H1 (cell line): ENCODE measurements around the gene CX3CL1. TPM values are rescaled to one million over a fixed set of nuclear protein-coding genes. Genes with fewer than 3 reads are reported as not detected.

Experiments
- CTCF ChIA-PET: fragments of 300-600 bp; sonication (Branson Sonifier 250); formaldehyde crosslinking; loops from one replicate; lab custom pipeline; 2021; ENCODE audit not compliant: partially characterized antibody; lab: Charles Lee
- POLR2A ChIA-PET: fragments of 300-600 bp; sonication (Branson Sonifier 250); formaldehyde crosslinking; loops from one replicate; lab custom pipeline; 2021; ENCODE audit warnings: inconsistent platforms; ENCODE audit not compliant: partially characterized antibody; lab: Charles Lee
- DNase-seq, 2 experiments: peaks; one replicate each; pipeline versions ENCODE4 v3.0.0 to v3.0.0-alpha.2; 2010 to 2022; ENCODE audit warnings: low spot score in 2 of 2, low read depth in 1 of 2, mixed read lengths in 1 of 2
- FAIRE-seq: peaks from 2 replicates; lab custom pipeline; 2011; peaks lifted over from hg19 to GRCh38; lab: Jason Lieb, UNC
- H2AFZ ChIP-seq: 2 replicates; pipeline ENCODE4 v1.8.1; 2012; ENCODE audit warnings: low read length, inconsistent platforms
- H2AK5ac ChIP-seq: 2 replicates; pipeline ENCODE4 v1.6.1; 2013; ENCODE audit warnings: low read depth, low read length
- H2BK120ac ChIP-seq: replicated peaks from 2 replicates; pipeline ENCODE3; 2013; ENCODE audit warnings: low read depth, low read length, inconsistent platforms
- H2BK12ac ChIP-seq: 2 replicates; pipeline ENCODE4 v1.6.1; 2013; ENCODE audit warnings: low read depth, low read length
- H2BK15ac ChIP-seq: 2 replicates; pipeline ENCODE4 v1.6.1; 2013; ENCODE audit warnings: low read length
- H2BK20ac ChIP-seq: 2 replicates; pipeline ENCODE4 v1.6.1; 2013; ENCODE audit warnings: low read length
- H2BK5ac ChIP-seq: 2 replicates; pipeline ENCODE4 v1.6.1; 2013; ENCODE audit warnings: low read depth, low read length
- H3K14ac ChIP-seq: 2 replicates; pipeline ENCODE4 v1.6.1; 2013; ENCODE audit warnings: inconsistent platforms; ENCODE audit not compliant: insufficient read length
- H3K18ac ChIP-seq: 2 replicates; pipeline ENCODE4 v1.6.1; 2013; ENCODE audit warnings: low read length; ENCODE audit errors: extremely low read depth
- H3K23ac ChIP-seq: 2 replicates; pipeline ENCODE4 v1.6.1; 2013; ENCODE audit warnings: inconsistent platforms; ENCODE audit not compliant: insufficient read length
- H3K23me2 ChIP-seq: 2 replicates; pipeline ENCODE4 v1.6.1; 2013; ENCODE audit warnings: low read depth, low read length
- H3K27ac ChIP-seq: 2 replicates; pipeline ENCODE4 v1.6.1; 2011; ENCODE audit warnings: low read depth, low read length, inconsistent platforms
- H3K27me3 ChIP-seq, 4 experiments: replicated peaks in 1 of 4; 1 replicate in 1 of 4; 2 replicates in 3 of 4; pipeline versions ENCODE4 v1.6.1 to v1.8.1; 2011 to 2013; ENCODE audit warnings: low read length in 3 of 4, mild to moderate bottlenecking in 3 of 4, inconsistent platforms in 2 of 4, mixed read lengths in 2 of 4, moderate library complexity in 1 of 4; ENCODE audit not compliant: control insufficient read depth in 3 of 4, insufficient read depth in 3 of 4; ENCODE audit errors: extremely low read depth in 1 of 4
- H3K36me3 ChIP-seq, 4 experiments: 2 replicates each; pipeline versions ENCODE4 v1.6.1 to v1.8.1; 2011 to 2013; ENCODE audit warnings: mild to moderate bottlenecking in 4 of 4, low read length in 3 of 4, moderate library complexity in 2 of 4, control low read depth in 1 of 4, inconsistent platforms in 1 of 4; ENCODE audit not compliant: insufficient read depth in 4 of 4, control insufficient read depth in 2 of 4
- H3K4ac ChIP-seq: replicated peaks from 2 replicates; pipeline ENCODE3; 2013; ENCODE audit warnings: low read length, low read depth, mixed read lengths, inconsistent platforms; ENCODE audit not compliant: insufficient read length
- H3K4me1 ChIP-seq, 4 experiments: replicated peaks in 1 of 4; 1 replicate in 1 of 4; 2 replicates in 3 of 4; pipeline versions ENCODE4 v1.6.1 to v1.8.1; 2011 to 2013; ENCODE audit warnings: low read length in 3 of 4, inconsistent platforms in 2 of 4, mixed read lengths in 1 of 4; ENCODE audit not compliant: insufficient read depth in 4 of 4, control insufficient read depth in 3 of 4
- H3K4me2 ChIP-seq, 2 experiments: 2 replicates each; pipeline versions ENCODE4 v1.6.1 to v1.8.1; 2011 to 2013; ENCODE audit warnings: low read depth in 2 of 2, low read length in 2 of 2, control low read depth in 1 of 2, inconsistent platforms in 1 of 2, mild to moderate bottlenecking in 1 of 2; ENCODE audit not compliant: insufficient read depth in 1 of 2
- H3K4me3 ChIP-seq, 4 experiments: fragments of 200-600, 300-600 bp in 1 of 4; sonication (generic), shearing (Covaris generic), sonication (Bioruptor Twin) in 1 of 4; 2 replicates each; pipeline versions ENCODE4 v1.5.1 to v1.8.1; 2011 to 2016; ENCODE audit warnings: low read length in 4 of 4, low read depth in 3 of 4, control low read depth in 2 of 4, inconsistent platforms in 2 of 4, mild to moderate bottlenecking in 2 of 4, mixed read lengths in 1 of 4, moderate library complexity in 1 of 4; ENCODE audit not compliant: insufficient read depth in 2 of 4; ENCODE audit errors: extremely low read depth in 1 of 4
- H3K56ac ChIP-seq: replicated peaks from 2 replicates; pipeline ENCODE3; 2013; ENCODE audit warnings: low read depth, mild to moderate bottlenecking, mixed read lengths, low read length, inconsistent platforms; ENCODE audit not compliant: insufficient read length
- H3K79me1 ChIP-seq: 2 replicates; pipeline ENCODE4 v1.6.1; 2013; ENCODE audit warnings: low read depth, low read length, control low read depth
- H3K79me2 ChIP-seq, 2 experiments: 2 replicates each; pipeline versions ENCODE4 v1.6.1 to v1.8.1; 2012 to 2013; ENCODE audit warnings: low read length in 2 of 2, mild to moderate bottlenecking in 2 of 2, inconsistent platforms in 1 of 2; ENCODE audit not compliant: insufficient read depth in 2 of 2, control insufficient read depth in 1 of 2
- H3K9ac ChIP-seq, 4 experiments: replicated peaks in 1 of 4; 1 replicate in 1 of 4; 2 replicates in 3 of 4; pipeline versions ENCODE4 v1.6.1 to v1.8.1; 2011 to 2013; ENCODE audit warnings: low read depth in 3 of 4, low read length in 3 of 4, control low read depth in 2 of 4, mild to moderate bottlenecking in 2 of 4, moderate library complexity in 2 of 4, inconsistent platforms in 1 of 4; ENCODE audit errors: extremely low read depth in 1 of 4
- H3K9me3 ChIP-seq, 2 experiments: 2 replicates each; pipeline versions ENCODE4 v1.6.1 to v1.8.1; 2012 to 2013; ENCODE audit warnings: mild to moderate bottlenecking in 2 of 2, moderate library complexity in 2 of 2, control low read depth in 1 of 2, inconsistent platforms in 1 of 2, low read depth in 1 of 2, low read length in 1 of 2, mixed read lengths in 1 of 2; ENCODE audit not compliant: insufficient read depth in 2 of 2
- H4K20me1 ChIP-seq, 2 experiments: replicated peaks in 1 of 2; 2 replicates each; pipeline versions ENCODE3 to v1.8.1; 2011 to 2013; ENCODE audit warnings: inconsistent platforms in 2 of 2, low read length in 2 of 2, mild to moderate bottlenecking in 1 of 2; ENCODE audit not compliant: insufficient read depth in 2 of 2, control insufficient read depth in 1 of 2
- H4K5ac ChIP-seq: 2 replicates; pipeline ENCODE4 v1.6.1; 2013; ENCODE audit warnings: low read length, low read depth, mixed read lengths, inconsistent platforms; ENCODE audit not compliant: insufficient read length
- H4K8ac ChIP-seq: 2 replicates; pipeline ENCODE4 v1.8.0; 2013; ENCODE audit warnings: mild to moderate bottlenecking, moderate library complexity, low read length, inconsistent platforms; ENCODE audit not compliant: insufficient read depth; ENCODE audit errors: extremely low read depth
- H4K91ac ChIP-seq: replicated peaks from 2 replicates; pipeline ENCODE3; 2013; ENCODE audit warnings: low read length, mixed read lengths, inconsistent platforms; ENCODE audit not compliant: insufficient read length
- BCL11A ChIP-seq, 2 experiments: IDR thresholded peaks; one replicate each; pipeline ENCODE4 v1.6.1; 2011; ENCODE audit warnings: low read depth in 2 of 2, low read length in 2 of 2, mild to moderate bottlenecking in 2 of 2
- CBX5 ChIP-seq: fragments of 300-800, 300-1000 bp; sonication (generic); IDR thresholded peaks from 2 replicates; pipeline ENCODE4 v1.7.1; 2016; ENCODE audit warnings: antibody characterized with exemption, low read length, low read depth
- CBX8 ChIP-seq: fragments of 300-800, 300-1000 bp; sonication (generic); IDR thresholded peaks from 2 replicates; pipeline ENCODE4 v1.7.1; 2016; ENCODE audit warnings: low read depth, low read length, borderline replicate concordance
- CEBPB ChIP-seq: IDR thresholded peaks from 2 replicates; pipeline ENCODE4 v1.6.1; 2012; ENCODE audit warnings: low read depth, low read length
- CHD1 ChIP-seq: IDR thresholded peaks from 2 replicates; pipeline ENCODE4 v1.6.1; 2012; ENCODE audit warnings: low read depth, low read length, improper control_type of control experiment
- CHD2 ChIP-seq: IDR thresholded peaks from 2 replicates; pipeline ENCODE4 v1.6.1; 2012; ENCODE audit warnings: low read length, improper control_type of control experiment
- CTBP2 ChIP-seq: IDR thresholded peaks from 2 replicates; pipeline ENCODE4 v1.7.0; 2011; ENCODE audit warnings: borderline replicate concordance, mild to moderate bottlenecking, moderate library complexity, mixed read lengths, low read length; ENCODE audit not compliant: insufficient read depth, insufficient read length
- MAFK ChIP-seq: IDR thresholded peaks from 2 replicates; pipeline ENCODE4 v1.6.1; 2012; ENCODE audit warnings: low read depth, mild to moderate bottlenecking, improper control_type of control experiment, low read length
- MAX ChIP-seq: IDR thresholded peaks from 2 replicates; pipeline ENCODE4 v1.6.1; 2012; ENCODE audit warnings: inconsistent platforms
- NRF1 ChIP-seq: IDR thresholded peaks from 2 replicates; pipeline ENCODE4 v1.6.1; 2011; ENCODE audit warnings: mild to moderate bottlenecking, low read depth, low read length, improper control_type of control experiment
- POLR2A ChIP-seq, 2 experiments: IDR thresholded peaks; 1 replicate in 1 of 2; 2 replicates in 1 of 2; pipeline ENCODE4 v1.6.1; 2011; ENCODE audit warnings: low read depth in 2 of 2, low read length in 2 of 2, mild to moderate bottlenecking in 2 of 2; ENCODE audit errors: control extremely low read depth in 1 of 2
- POLR2AphosphoS5 ChIP-seq: IDR thresholded peaks from 2 replicates; pipeline ENCODE4 v1.6.1; 2011; ENCODE audit warnings: low read depth, low read length
- YY1 ChIP-seq: IDR thresholded peaks from 2 replicates; pipeline ENCODE4 v1.6.1; 2011; ENCODE audit warnings: low read depth, mild to moderate bottlenecking, low read length
- WGBS, 2 experiments: shearing (Covaris generic) in 1 of 2; methylation state at CpG; one replicate each; pipeline versions ENCODE4 v1.1.6 to v1.1.7; 2013 to 2015; ENCODE audit warnings: low lambda C conversion rate in 2 of 2, mixed read lengths in 2 of 2, inconsistent platforms in 1 of 2, low coverage in 1 of 2, missing lambda C conversion rate in 1 of 2; ENCODE audit not compliant: insufficient replicate concordance in 2 of 2, insufficient coverage in 1 of 2, insufficient read length in 1 of 2; ENCODE audit errors: extremely low coverage in 1 of 2, missing lambda C conversion rate in 1 of 2; 5-methylcytosine and 5-hydroxymethylcytosine counted together
- polyA plus RNA-seq, 7 experiments: library from polyadenylated mRNA; depleted of rRNA in 3 of 7; stranded (reverse) in 5 of 7; unstranded in 2 of 7; fragments of >200 nt in 5 of 7; fragments of 200-250 nt in 2 of 7; gene quantifications; 1 replicate in 5 of 7; 2 replicates in 1 of 7; 4 replicates in 1 of 7; pipeline versions ENCODE4 v1.2.1 to v1.2.3, GENCODE V29; 2011 to 2013; ENCODE audit warnings: missing spikeins in 2 of 7, mixed read lengths in 2 of 7
- total RNA-seq: library from RNA; stranded (reverse); fragmentation: NEBNext Ultra II Directional; extraction: Animal tissue kit (Norgen Biotek cat#: 25700); gene quantifications from 2 replicates; pipeline ENCODE4 v1.2.1, GENCODE V29; 2021
- TF ChIP-seq, protein P1 (sequence below): IDR thresholded peaks from 2 replicates; pipeline ENCODE4 v1.6.1; 2012; ENCODE audit warnings: low read length, inconsistent platforms

Gene CX3CL1
- total and polyA plus RNA-seq, 2 of the 8 experiments (the other 6 are each of a cell fraction or from before 2014, with no cell fraction given): 1.4 to 3.0 TPM

DNA sequence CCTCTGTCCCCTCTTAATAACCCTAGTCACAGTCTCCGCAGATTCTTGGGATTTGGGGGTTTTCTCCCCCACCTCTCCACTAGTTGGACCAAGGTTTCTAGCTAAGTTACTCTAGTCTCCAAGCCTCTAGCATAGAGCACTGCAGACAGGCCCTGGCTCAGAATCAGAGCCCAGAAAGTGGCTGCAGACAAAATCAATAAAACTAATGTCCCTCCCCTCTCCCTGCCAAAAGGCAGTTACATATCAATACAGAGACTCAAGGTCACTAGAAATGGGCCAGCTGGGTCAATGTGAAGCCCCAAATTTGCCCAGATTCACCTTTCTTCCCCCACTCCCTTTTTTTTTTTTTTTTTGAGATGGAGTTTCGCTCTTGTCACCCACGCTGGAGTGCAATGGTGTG, 8.1 kb upstream of the CX3CL1 start:
- Histone ChIP-seq H3K4ac (no peak overlapping the region), H2BK15ac (no peak overlapping the region), H3K27me3 (peaks cover 0 to 2% (median 0%) of the 10 kb centered on the region in 4 experiments; a peak in 1 of 7 replicates), H3K79me2 (no peaks in the 10 kb centered on the region), H3K14ac (no peak overlapping the region), H3K4me3 (no peak overlapping the region), H4K8ac (no peak overlapping the region), H2AFZ (no peak overlapping the region), H3K27ac (no peak overlapping the region), H3K9ac (no peak overlapping the region), H2AK5ac (no peak overlapping the region), H4K5ac (no peak overlapping the region), H3K4me2 (no peak overlapping the region), H3K18ac (no peak overlapping the region), H4K91ac (no peak overlapping the region), H3K36me3 (no peaks in the 10 kb centered on the region), H3K9me3 (no peaks in the 10 kb centered on the region), H2BK20ac (no peak overlapping the region), H2BK120ac (no peak overlapping the region), H3K79me1 (no peaks in the 10 kb centered on the region), H3K56ac (no peak overlapping the region), H4K20me1 (no peaks in the 10 kb centered on the region), H2BK5ac (no peak overlapping the region), H3K23me2 (no peaks in the 10 kb centered on the region), H3K23ac (no peak overlapping the region), H3K4me1 (no peaks in the 10 kb centered on the region), H2BK12ac (no peak overlapping the region)
- ChIA-PET POLR2A (interaction anchor here (1.2 kb wide), 1 partner anchor 8 kb away, joined by 3 read pairs; the partner anchor contains the start of gene CX3CL1), CTCF (interaction anchor here (0.9 to 2.3 kb wide), 5 partner anchors 12 to 98 kb away, joined by 3 to 8 read pairs (median 3); partner anchors contain the start of gene POLR2C)
- FAIRE-seq (no peak), DNase-seq (no peak)
- WGBS, 2 experiments: 78% methylated on average over 1 of the region's 3 CpGs; no CpG with 5 or more reads in 1 of the 2 experiments
- TF ChIP-seq CBX8 (no peak), CHD2 (no peak), POLR2A (IDR thresholded peaks at IDR 0.05; ENCODE audit: control extremely low read depth in 1 of 2, low read depth in 2 of 2, low read length in 2 of 2) (no peak), CEBPB (no peak), BCL11A (IDR thresholded peaks at IDR 0.05; ENCODE audit: low read depth in 2 of 2, low read length in 2 of 2) (no peak), YY1 (no peak), CTBP2 (no peak), MAX (no peak), MAFK (no peak), CHD1 (no peak), CBX5 (no peak), NRF1 (no peak), POLR2AphosphoS5 (no peak)
- TF ChIP-seq, protein P1, sequence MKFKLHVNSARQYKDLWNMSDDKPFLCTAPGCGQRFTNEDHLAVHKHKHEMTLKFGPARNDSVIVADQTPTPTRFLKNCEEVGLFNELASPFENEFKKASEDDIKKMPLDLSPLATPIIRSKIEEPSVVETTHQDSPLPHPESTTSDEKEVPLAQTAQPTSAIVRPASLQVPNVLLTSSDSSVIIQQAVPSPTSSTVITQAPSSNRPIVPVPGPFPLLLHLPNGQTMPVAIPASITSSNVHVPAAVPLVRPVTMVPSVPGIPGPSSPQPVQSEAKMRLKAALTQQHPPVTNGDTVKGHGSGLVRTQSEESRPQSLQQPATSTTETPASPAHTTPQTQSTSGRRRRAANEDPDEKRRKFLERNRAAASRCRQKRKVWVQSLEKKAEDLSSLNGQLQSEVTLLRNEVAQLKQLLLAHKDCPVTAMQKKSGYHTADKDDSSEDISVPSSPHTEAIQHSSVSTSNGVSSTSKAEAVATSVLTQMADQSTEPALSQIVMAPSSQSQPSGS: no peak
